GM23338 (cell line): ENCODE measurements around the gene KIRREL3. TPM values are rescaled to one million over a fixed set of nuclear protein-coding genes. Genes with fewer than 3 reads are reported as not detected.

ENCODE experiments used
- ATAC-seq: fragments of 200-7000 bp; cut with Tn5 transposase; 3 replicates; pipeline ENCODE4 v1.9.1; 2020
- DNase-seq: peaks from one replicate; pipeline ENCODE4 v3.0.0-alpha.2; 2015; ENCODE audit warnings: low spot score
- H2AFZ ChIP-seq: fragments of 200-600 bp; sonication (generic); 2 replicates; pipeline ENCODE4 v1.8.0; 2016; ENCODE audit warnings: antibody characterized with exemption, mild to moderate bottlenecking, moderate library complexity
- H3F3A ChIP-seq: fragments of 200-600 bp; sonication (generic); replicated peaks from 2 replicates; pipeline ENCODE4 v1.8.0; 2017; ENCODE audit warnings: antibody characterized with exemption, mixed run types, low read depth
- H3K27ac ChIP-seq: fragments of 200-600 bp; sonication (generic); 2 replicates; pipeline ENCODE4 v1.6.1; 2016; ENCODE audit warnings: low read depth
- H3K27me3 ChIP-seq: fragments of 200-600 bp; sonication (generic); 2 replicates; pipeline ENCODE4 v1.8.0; 2016; ENCODE audit warnings: mild to moderate bottlenecking, mixed run types, moderate library complexity; ENCODE audit not compliant: insufficient read depth
- H3K36me3 ChIP-seq: fragments of 200-600 bp; sonication (generic); 2 replicates; pipeline ENCODE4 v1.8.0; 2016; ENCODE audit warnings: mild to moderate bottlenecking; ENCODE audit not compliant: insufficient read depth
- H3K4me1 ChIP-seq: fragments of 200-600 bp; sonication (generic); 2 replicates; pipeline ENCODE4 v1.8.0; 2016; ENCODE audit warnings: mild to moderate bottlenecking, moderate library complexity; ENCODE audit not compliant: insufficient read depth
- H3K4me2 ChIP-seq: fragments of 200-600 bp; sonication (generic); 2 replicates; pipeline ENCODE4 v1.7.1; 2017; ENCODE audit warnings: mixed run types
- H3K4me3 ChIP-seq: fragments of 200-600 bp; sonication (generic); 2 replicates; pipeline ENCODE4 v1.6.1; 2016; ENCODE audit warnings: mixed run types
- H3K79me2 ChIP-seq: fragments of 200-600 bp; sonication (generic); replicated peaks from 2 replicates; pipeline ENCODE4 v1.8.0; 2017; ENCODE audit warnings: mild to moderate bottlenecking; ENCODE audit not compliant: insufficient read depth
- H3K9me2 ChIP-seq: fragments of 200-600 bp; sonication (generic); 2 replicates; pipeline ENCODE4 v1.8.0; 2017; ENCODE audit not compliant: insufficient read depth
- H4K20me1 ChIP-seq: fragments of 200-600 bp; sonication (generic); replicated peaks from 2 replicates; pipeline ENCODE4 v1.8.0; 2017; ENCODE audit warnings: mild to moderate bottlenecking; ENCODE audit not compliant: insufficient read depth
- H3K27ac Mint-ChIP-seq: 2 replicates; pipeline ENCODE4 v1.8.0; 2020; ENCODE audit warnings: inconsistent platforms, mild to moderate bottlenecking, moderate library complexity, mixed read lengths
- H3K27me3 Mint-ChIP-seq: 3 replicates; pipeline ENCODE4 v1.8.0; 2022; ENCODE audit warnings: low read depth, mild to moderate bottlenecking, moderate library complexity, mixed read lengths, inconsistent platforms; ENCODE audit not compliant: insufficient read depth, poor library complexity
- H3K36me3 Mint-ChIP-seq: 3 replicates; pipeline ENCODE4 v1.8.0; 2021; ENCODE audit warnings: low read depth, mild to moderate bottlenecking, inconsistent platforms, moderate library complexity, mixed read lengths
- H3K4me1 Mint-ChIP-seq: 3 replicates; pipeline ENCODE4 v1.8.0; 2020; ENCODE audit warnings: mild to moderate bottlenecking, inconsistent platforms, mixed read lengths
- H3K4me3 Mint-ChIP-seq: 3 replicates; pipeline ENCODE4 v1.8.0; 2021; ENCODE audit warnings: moderate library complexity, mild to moderate bottlenecking, inconsistent platforms, mixed read lengths
- H3K9me3 Mint-ChIP-seq: 3 replicates; pipeline ENCODE4 v1.8.0; 2020; ENCODE audit warnings: moderate library complexity, mild to moderate bottlenecking, inconsistent platforms, mixed read lengths
- CTCF ChIP-seq, 2 experiments: fragments of 200-600 bp in 1 of 2; sonication (generic) in 1 of 2; conservative IDR thresholded peaks; 2 replicates each; pipeline versions ENCODE4 v1.5.1 to v1.6.1; 2016 to 2017; ENCODE audit warnings: antibody characterized with exemption in 2 of 2, low read depth in 2 of 2, mild to moderate bottlenecking in 2 of 2, moderate library complexity in 1 of 2
- ETS1 ChIP-seq: IDR thresholded peaks from 2 replicates; pipeline ENCODE4 v1.6.1; 2016; ENCODE audit warnings: antibody characterized with exemption
- EZH2 ChIP-seq: fragments of 200-600 bp; sonication (generic); IDR thresholded peaks from one replicate; pipeline ENCODE4 v1.8.0; 2017; ENCODE audit warnings: antibody characterized with exemption, mild to moderate bottlenecking, low read depth; ENCODE audit not compliant: unreplicated experiment
- EZH2phosphoT487 ChIP-seq: fragments of 200-600 bp; sonication (generic); IDR thresholded peaks from one replicate; pipeline ENCODE4 v1.8.1; 2018; ENCODE audit warnings: antibody characterized with exemption; ENCODE audit not compliant: unreplicated experiment
- JUNB ChIP-seq: IDR thresholded peaks from one replicate; pipeline ENCODE4 v1.6.1; 2016; ENCODE audit warnings: antibody characterized with exemption; ENCODE audit not compliant: unreplicated experiment
- NANOG ChIP-seq: IDR thresholded peaks from 2 replicates; pipeline ENCODE4 v1.6.1; 2016; ENCODE audit warnings: antibody characterized with exemption, borderline replicate concordance
- POLR2AphosphoS5 ChIP-seq: IDR thresholded peaks from 2 replicates; pipeline ENCODE4 v1.6.1; 2016; ENCODE audit warnings: antibody characterized with exemption, low read depth
- REST ChIP-seq: IDR thresholded peaks from one replicate; pipeline ENCODE4 v1.6.1; 2018; ENCODE audit warnings: antibody characterized with exemption; ENCODE audit not compliant: unreplicated experiment
- STAT1 ChIP-seq: IDR thresholded peaks from one replicate; pipeline ENCODE4 v1.6.1; 2016; ENCODE audit warnings: antibody characterized with exemption; ENCODE audit not compliant: unreplicated experiment
- ZNF331 ChIP-seq: fragments of 250-450 bp; sonication (Bioruptor Pico); IDR thresholded peaks from 2 replicates; pipeline ENCODE4 v1.5.0; 2020; ENCODE audit warnings: low read depth, mild to moderate bottlenecking, moderate library complexity
- ZNF462 ChIP-seq: fragments of 250-450 bp; sonication (Bioruptor Pico); IDR thresholded peaks from 2 replicates; pipeline ENCODE4 v1.5.0; 2020; ENCODE audit warnings: mild to moderate bottlenecking, moderate library complexity
- polyA plus RNA-seq: library from polyadenylated mRNA; unstranded; fragments of >200 nt; fragmentation: Nextera tagmentation; extraction: Ambion mirVana; gene quantifications from 2 replicates; pipeline ENCODE4 v1.2.1, GENCODE V29; 2016
- total RNA-seq: library from RNA; depleted of rRNA; stranded (reverse); fragments of >200 nt; shearing (Covaris generic); gene quantifications from 2 replicates; pipeline ENCODE4 v1.2.3, GENCODE V29; 2014

The KIRREL3 gene
- total and polyA plus RNA-seq, 2 experiments from 2014 or later: 0.13 to 1.5 TPM

GRCh38 chr11:126523441-126524205 lies 476.9 kb downstream of the KIRREL3 start:
- Mint-ChIP-seq H3K27ac (no peak overlapping the region), H3K9me3 (no peaks in the 10 kb centered on the region), H3K4me1 (peaks cover 18% of the 10 kb centered on the region), H3K27me3 (peaks cover 3% of the 10 kb centered on the region), H3K4me3 (no peak overlapping the region), H3K36me3 (no peaks in the 10 kb centered on the region)
- Histone ChIP-seq H3K4me2 (no peak overlapping the region), H3K4me1 (no peaks in the 10 kb centered on the region), H3K79me2 (no peaks in the 10 kb centered on the region), H3K27ac (no peak overlapping the region), H3K27me3 (no peaks in the 10 kb centered on the region), H3K9me2 (no peaks in the 10 kb centered on the region), H2AFZ (no peak overlapping the region), H3K36me3 (no peaks in the 10 kb centered on the region), H3F3A (no peaks in the 10 kb centered on the region), H3K4me3 (no peak overlapping the region), H4K20me1 (no peaks in the 10 kb centered on the region)
- no peak for ATAC-seq
- no peak for DNase-seq
- TF ChIP-seq CTCF (conservative IDR thresholded peaks at IDR 0.05; ENCODE audit: low read depth in 2 of 2) (no peak), ZNF462 (CRISPR knock-in tag) (no peak), NANOG (no peak), EZH2 (no peak), ZNF331 (CRISPR knock-in tag) (no peak), REST (no peak), STAT1 (no peak), POLR2AphosphoS5 (no peak), EZH2phosphoT487 (no peak), ETS1 (no peak), JUNB (no peak)
